Measurements from ENCODE around the gene LRP2. TPM values are rescaled to one million over a fixed set of nuclear protein-coding genes. Genes with fewer than 3 reads are reported as not detected.

The LRP2 gene
- total RNA-seq, 1 experiment from 2014 or later, result 0.59 TPM

- Mint-ChIP-seq H3K36me3 (no peaks in the 10 kb centered on the region), H3K4me1 (no peaks in the 10 kb centered on the region), H3K27ac (no peak overlapping the region), H3K9me3 (no peaks in the 10 kb centered on the region), H3K27me3 (ENCODE audit: low read depth) (no peaks in the 10 kb centered on the region), H3K4me3 (no peak overlapping the region)
- POLR2A ChIA-PET, result no interaction called here
- no peak for TF ChIP-seq NR1H2 (CRISPR knock-in tag; IDR thresholded peaks at IDR 0.05)
- TF ChIP-seq TEAD4 (CRISPR knock-in tag; IDR thresholded peaks at IDR 0.05), result no peak
- no peak for TF ChIP-seq GABPB1 (CRISPR knock-in tag; IDR thresholded peaks at IDR 0.05)
- TF ChIP-seq CREM (CRISPR knock-in tag; IDR thresholded peaks at IDR 0.05), result no peak
- CTCF ChIA-PET, result interaction anchor here (0.6 to 5.2 kb wide), 20 partner anchors 11 to 1104 kb away, joined by 3 to 73 read pairs (median 4); no protein-coding TSS in a partner anchor
- ATAC-seq, result peak; percentile 66
- no peak for DNase-seq (ENCODE audit: low spot score)
Observed at GRCh38 chr2:169221745-169222369, 140.5 kb downstream of the LRP2 start.

- CTCF ChIA-PET, result interaction anchor here (4.7 kb wide), 1 partner anchor 11 kb away, joined by 20 read pairs; no protein-coding TSS in a partner anchor
- H3K4me1 Mint-ChIP-seq, result no peaks in the 10 kb centered on the region
Observed at GRCh38 chr2:169210917-169211316, 151.4 kb downstream of the LRP2 start.

More at GRCh38 chr2:169210917-169211316, 151.4 kb downstream of the LRP2 start:
- TF ChIP-seq, protein P1, sequence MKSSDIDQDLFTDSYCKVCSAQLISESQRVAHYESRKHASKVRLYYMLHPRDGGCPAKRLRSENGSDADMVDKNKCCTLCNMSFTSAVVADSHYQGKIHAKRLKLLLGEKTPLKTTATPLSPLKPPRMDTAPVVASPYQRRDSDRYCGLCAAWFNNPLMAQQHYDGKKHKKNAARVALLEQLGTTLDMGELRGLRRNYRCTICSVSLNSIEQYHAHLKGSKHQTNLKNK (CRISPR knock-in tag; IDR thresholded peaks at IDR 0.05), result no peak
- TF ChIP-seq PRRX2 (CRISPR knock-in tag; IDR thresholded peaks at IDR 0.05) (no peak), NFATC4 (CRISPR knock-in tag; IDR thresholded peaks at IDR 0.05) (no peak), IRF2 (CRISPR knock-in tag; IDR thresholded peaks at IDR 0.05; ENCODE audit: borderline replicate concordance, low read depth) (no peak), RORB (CRISPR knock-in tag; IDR thresholded peaks at IDR 0.05) (no peak), ATF6 (CRISPR knock-in tag; IDR thresholded peaks at IDR 0.05) (no peak), ZNF281 (CRISPR knock-in tag; IDR thresholded peaks at IDR 0.05) (no peak), NR3C1 (CRISPR knock-in tag; conservative IDR thresholded peaks at IDR 0.05; ENCODE audit: low read depth) (no peak), ETV6 (CRISPR knock-in tag; IDR thresholded peaks at IDR 0.05) (no peak), SP1 (CRISPR knock-in tag; conservative IDR thresholded peaks at IDR 0.05) (no peak), FOXK1 (CRISPR knock-in tag; IDR thresholded peaks at IDR 0.05) (no peak), GABPB1 (CRISPR knock-in tag; IDR thresholded peaks at IDR 0.05) (no peak), NR1H2 (CRISPR knock-in tag; IDR thresholded peaks at IDR 0.05) (no peak), MYBL2 (CRISPR knock-in tag; IDR thresholded peaks at IDR 0.05) (no peak), ZNF416 (CRISPR knock-in tag; IDR thresholded peaks at IDR 0.05) (no peak)
- TF ChIP-seq, protein P2, sequence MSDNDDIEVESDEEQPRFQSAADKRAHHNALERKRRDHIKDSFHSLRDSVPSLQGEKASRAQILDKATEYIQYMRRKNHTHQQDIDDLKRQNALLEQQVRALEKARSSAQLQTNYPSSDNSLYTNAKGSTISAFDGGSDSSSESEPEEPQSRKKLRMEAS (CRISPR knock-in tag; IDR thresholded peaks at IDR 0.05), result no peak
- POLR2A ChIA-PET, result no interaction called here
- Mint-ChIP-seq H3K27ac (no peak overlapping the region), H3K4me3 (no peak overlapping the region), H3K9me3 (no peaks in the 10 kb centered on the region), H3K36me3 (no peaks in the 10 kb centered on the region), H3K27me3 (ENCODE audit: low read depth) (no peaks in the 10 kb centered on the region)
- DNase-seq (ENCODE audit: low spot score), result no peak
- ATAC-seq, result no peak

Data from WTC11 (cell line).